CD4-positive, CD25-positive, alpha-beta regulatory T cell (primary cell): ENCODE results near the gene GK. TPM values are rescaled to one million over a fixed set of nuclear protein-coding genes. Genes with fewer than 3 reads are reported as not detected.

ENCODE experiments used
- ATAC-seq, 2 donors: fragments of 150-1000 bp; cut with Tn5 transposase; one replicate each; pipeline ENCODE4 v1.10.0; 2021; ENCODE audit warnings: low read depth in 2 of 2, moderate number of reproducible peaks in 2 of 2, moderate library complexity in 1 of 2
- DNase-seq, 3 donors: peaks; one replicate each; pipeline versions ENCODE4 v3.0.0 to v3.0.0-alpha.2; 2012 to 2022; ENCODE audit warnings: mixed read lengths in 1 of 3
- H3K27ac ChIP-seq: one replicate; pipeline ENCODE4 v1.7.0; 2013; ENCODE audit warnings: mild to moderate bottlenecking, low read length; ENCODE audit not compliant: insufficient read depth, poor library complexity, severe bottlenecking
- H3K27me3 ChIP-seq: one replicate; pipeline ENCODE4 v1.7.0; 2013; ENCODE audit warnings: low read length; ENCODE audit not compliant: control insufficient read depth, insufficient read depth
- H3K36me3 ChIP-seq: one replicate; pipeline ENCODE4 v1.7.0; 2013; ENCODE audit warnings: mild to moderate bottlenecking, low read length, moderate library complexity; ENCODE audit not compliant: control insufficient read depth, insufficient read depth
- H3K4me1 ChIP-seq: 2 replicates; pipeline ENCODE4 v1.7.0; 2013; ENCODE audit warnings: mild to moderate bottlenecking, low read length; ENCODE audit not compliant: insufficient read depth, control insufficient read depth, poor library complexity, severe bottlenecking
- H3K4me3 ChIP-seq: one replicate; pipeline ENCODE4 v1.7.0; 2013; ENCODE audit warnings: low read depth, mild to moderate bottlenecking, low read length, moderate library complexity
- H3K9me3 ChIP-seq, 2 experiments: 1 replicate in 1 of 2; 2 replicates in 1 of 2; pipeline ENCODE4 v1.7.0; 2013; ENCODE audit warnings: low read length in 2 of 2, mild to moderate bottlenecking in 1 of 2, moderate library complexity in 1 of 2; ENCODE audit not compliant: control insufficient read depth in 2 of 2
- H3K27ac Mint-ChIP-seq, 3 donors: one replicate each; pipeline ENCODE4 v1.8.0; 2020 to 2022; ENCODE audit warnings: mild to moderate bottlenecking in 3 of 3, mixed read lengths in 3 of 3, moderate library complexity in 2 of 3
- H3K27me3 Mint-ChIP-seq: one replicate; pipeline ENCODE4 v1.8.0; 2022; ENCODE audit warnings: mild to moderate bottlenecking, mixed read lengths
- H3K36me3 Mint-ChIP-seq: one replicate; pipeline ENCODE4 v1.8.0; 2020; ENCODE audit warnings: mixed read lengths
- H3K4me1 Mint-ChIP-seq, 4 donors: one replicate each; pipeline ENCODE4 v1.8.0; 2020 to 2022; ENCODE audit warnings: mixed read lengths in 4 of 4, mild to moderate bottlenecking in 1 of 4
- H3K4me3 Mint-ChIP-seq, 4 donors: one replicate each; pipeline ENCODE4 v1.8.0; 2020 to 2022; ENCODE audit warnings: mild to moderate bottlenecking in 4 of 4, mixed read lengths in 4 of 4, moderate library complexity in 3 of 4
- H3K9me3 Mint-ChIP-seq, 7 donors: one replicate each; pipeline ENCODE4 v1.8.0; 2020 to 2022; ENCODE audit warnings: mixed read lengths in 7 of 7, mild to moderate bottlenecking in 3 of 7, moderate library complexity in 2 of 7
- polyA plus RNA-seq, 4 donors: library from polyadenylated mRNA; unstranded; fragments of 300-500 nt; fragmentation: Illumina TruSeq; gene quantifications; one replicate each; pipeline ENCODE4 v1.2.3, GENCODE V29; 2021
- total RNA-seq: library from RNA; stranded (reverse); gene quantifications from one replicate; pipeline ENCODE4 v1.2.3, GENCODE V29; 2022

The GK gene
- total and polyA plus RNA-seq, 5 donors from 2014 or later = 13.7 to 22.3 (median 19.4) TPM

DNA sequence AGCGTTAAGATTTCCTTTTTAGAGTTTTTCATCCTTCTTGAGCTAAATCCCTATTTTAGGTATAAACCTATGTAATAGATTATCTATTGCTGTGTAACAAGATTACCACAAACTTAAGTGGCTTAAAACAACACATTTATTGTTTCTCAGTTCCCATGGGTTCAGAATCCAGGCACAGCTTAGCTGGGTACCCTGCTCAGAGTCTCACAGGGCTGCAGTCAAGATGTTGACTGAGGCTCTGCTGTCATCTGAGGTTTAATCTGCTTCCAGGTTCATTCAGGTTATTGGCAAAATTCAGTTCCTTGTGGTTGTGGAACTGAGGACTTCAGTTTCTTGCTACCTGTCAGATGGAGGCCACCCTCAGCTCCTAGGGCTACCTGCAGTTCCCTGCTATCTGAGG is 60.9 kb downstream of the GK start:
- DNase-seq = no peak
- peak overlapping the region in 1 of 3 donors; percentile 23 for H3K27ac Mint-ChIP-seq
- Histone ChIP-seq H3K27ac (peak overlapping the region; percentile 41), H3K4me1 (peaks cover 2% of the 10 kb centered on the region), H3K4me3 (no peak overlapping the region), H3K27me3 (no peaks in the 10 kb centered on the region), H3K9me3 (no peaks in the 10 kb centered on the region), H3K36me3 (no peaks in the 10 kb centered on the region)
- peaks cover 0 to 2% (median 0%) of the 10 kb centered on the region in 7 donors for H3K9me3 Mint-ChIP-seq
- H3K36me3 Mint-ChIP-seq = peaks cover 4% of the 10 kb centered on the region
- H3K4me1 Mint-ChIP-seq = peaks cover 9 to 20% (median 12%) of the 10 kb centered on the region in 4 donors
- no peak for ATAC-seq
- H3K4me3 Mint-ChIP-seq = no peak overlapping the region
- H3K27me3 Mint-ChIP-seq = no peaks in the 10 kb centered on the region

DNA sequence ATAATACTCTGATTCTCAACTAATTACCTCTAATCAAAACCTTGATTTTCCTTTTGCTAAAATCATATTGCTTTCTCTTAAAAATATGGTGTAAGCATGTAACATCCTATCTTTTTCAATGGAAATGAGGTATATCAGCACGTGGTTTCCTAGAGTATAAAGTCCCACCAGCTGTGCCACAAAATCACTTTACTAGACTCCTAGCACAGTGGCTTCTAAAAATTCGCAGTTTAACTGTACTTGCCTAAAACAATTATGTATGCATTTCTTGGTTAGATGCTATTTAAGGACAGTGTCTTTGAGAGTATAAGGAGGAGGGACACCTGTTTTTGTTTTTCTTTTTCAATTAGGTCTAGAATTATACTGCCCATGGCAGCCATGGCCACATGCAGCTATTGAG is 62.8 kb downstream of the GK start:
- Histone ChIP-seq H3K27ac (no peak overlapping the region), H3K36me3 (no peaks in the 10 kb centered on the region), H3K27me3 (no peaks in the 10 kb centered on the region), H3K9me3 (no peaks in the 10 kb centered on the region), H3K4me3 (no peak overlapping the region), H3K4me1 (peaks cover 2% of the 10 kb centered on the region)
- DNase-seq (no peak), ATAC-seq (no peak)
- H3K9me3 Mint-ChIP-seq = peaks cover 0 to 2% (median 0%) of the 10 kb centered on the region in 7 donors
- H3K36me3 Mint-ChIP-seq = peaks cover 13% of the 10 kb centered on the region
- H3K4me1 Mint-ChIP-seq = peaks cover 7 to 20% (median 12%) of the 10 kb centered on the region in 4 donors
- no peak overlapping the region for H3K27ac Mint-ChIP-seq
- H3K4me3 Mint-ChIP-seq = no peak overlapping the region
- no peaks in the 10 kb centered on the region for H3K27me3 Mint-ChIP-seq

- Mint-ChIP-seq H3K27me3 (no peaks in the 10 kb centered on the region), H3K4me1 (peaks cover 0 to 7% (median 3%) of the 10 kb centered on the region in 4 donors), H3K4me3 (no peak overlapping the region), H3K9me3 (no peaks in the 10 kb centered on the region), H3K36me3 (no peaks in the 10 kb centered on the region), H3K27ac (no peak overlapping the region)
- Histone ChIP-seq H3K27ac (no peak overlapping the region), H3K36me3 (no peaks in the 10 kb centered on the region), H3K4me1 (no peaks in the 10 kb centered on the region), H3K27me3 (no peaks in the 10 kb centered on the region), H3K4me3 (no peak overlapping the region), H3K9me3 (no peaks in the 10 kb centered on the region)
- ATAC-seq (no peak), DNase-seq (no peak)
Observed at GRCh38 chrX:30733852-30734660, 80.8 kb downstream of the GK start.

- no peak for ATAC-seq
- Histone ChIP-seq H3K27me3 (no peaks in the 10 kb centered on the region), H3K36me3 (no peaks in the 10 kb centered on the region), H3K4me3 (no peak overlapping the region), H3K9me3 (no peaks in the 10 kb centered on the region), H3K4me1 (no peaks in the 10 kb centered on the region), H3K27ac (no peak overlapping the region)
- H3K9me3 Mint-ChIP-seq = no peaks in the 10 kb centered on the region
- H3K4me3 Mint-ChIP-seq = no peak overlapping the region
- no peaks in the 10 kb centered on the region for H3K36me3 Mint-ChIP-seq
- H3K27ac Mint-ChIP-seq = no peak overlapping the region
- no peak for DNase-seq
- H3K27me3 Mint-ChIP-seq = no peaks in the 10 kb centered on the region
- peaks cover 0 to 7% (median 3%) of the 10 kb centered on the region in 4 donors for H3K4me1 Mint-ChIP-seq
Observed at GRCh38 chrX:30734782-30735181, 81.6 kb downstream of the GK start.

DNA sequence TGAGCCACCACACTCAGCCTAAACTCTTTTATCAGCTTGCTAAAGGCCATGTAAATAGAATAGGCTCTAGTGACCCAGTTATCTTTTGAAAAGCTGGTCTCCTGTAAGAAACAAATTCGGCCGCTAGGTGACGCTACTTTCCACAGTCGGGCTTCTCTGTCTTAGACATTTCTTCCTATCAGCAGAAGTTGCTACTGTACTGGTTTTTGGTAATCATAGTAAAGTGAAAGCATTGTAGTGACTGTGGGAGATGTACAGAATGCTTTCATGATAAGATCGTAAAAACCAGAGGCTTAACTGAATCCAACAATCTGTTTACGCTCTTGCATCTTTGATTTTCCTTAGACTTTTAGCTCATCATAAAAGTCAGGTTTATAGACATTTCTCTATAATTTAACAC is 82.6 kb downstream of the GK start:
- ATAC-seq (peak; percentile 67 to 72), DNase-seq (peak; percentile 31 to 81 (median 54))
- H3K27ac Mint-ChIP-seq = no peak overlapping the region
- H3K9me3 ChIP-seq = no peaks in the 10 kb centered on the region
- H3K27ac ChIP-seq = no peak overlapping the region
- H3K27me3 ChIP-seq = no peaks in the 10 kb centered on the region
- H3K4me3 Mint-ChIP-seq = no peak overlapping the region
- H3K36me3 ChIP-seq = no peaks in the 10 kb centered on the region
- H3K36me3 Mint-ChIP-seq = no peaks in the 10 kb centered on the region
- H3K27me3 Mint-ChIP-seq = no peaks in the 10 kb centered on the region
- H3K9me3 Mint-ChIP-seq = no peaks in the 10 kb centered on the region
- H3K4me1 Mint-ChIP-seq = peaks cover 0 to 7% (median 3%) of the 10 kb centered on the region in 4 donors
- peak overlapping the region; percentile 9 for H3K4me3 ChIP-seq
- H3K4me1 ChIP-seq = no peaks in the 10 kb centered on the region

DNA sequence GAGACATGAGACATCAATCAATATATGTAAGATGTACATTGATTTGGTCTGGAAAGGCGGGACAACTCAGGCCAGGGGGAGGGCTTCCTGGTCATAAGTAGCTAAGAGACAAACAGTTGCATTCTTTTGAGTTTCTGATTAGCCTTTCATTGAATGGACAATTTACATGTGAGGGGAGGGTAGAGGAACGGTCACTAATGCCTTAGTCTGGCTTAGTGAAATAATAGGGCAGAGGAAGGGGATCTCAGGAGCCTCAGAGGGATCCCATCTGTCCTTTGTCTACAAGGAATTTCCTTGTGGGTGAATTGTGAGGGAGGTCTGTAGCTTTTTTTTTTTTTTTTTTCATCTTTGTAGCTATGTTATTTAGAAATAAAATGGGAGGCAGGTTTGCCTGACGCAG is 88.3 kb downstream of the GK start:
- Histone ChIP-seq H3K4me1 (no peaks in the 10 kb centered on the region), H3K4me3 (no peak overlapping the region), H3K9me3 (no peaks in the 10 kb centered on the region), H3K36me3 (no peaks in the 10 kb centered on the region), H3K27me3 (no peaks in the 10 kb centered on the region), H3K27ac (no peak overlapping the region)
- Mint-ChIP-seq H3K4me3 (no peak overlapping the region), H3K36me3 (no peaks in the 10 kb centered on the region), H3K27me3 (peaks cover 12% of the 10 kb centered on the region), H3K4me1 (no peaks in the 10 kb centered on the region), H3K9me3 (peaks cover 0 to 4% (median 0%) of the 10 kb centered on the region in 7 donors), H3K27ac (no peak overlapping the region)
- no peak for ATAC-seq
- DNase-seq = no peak

GRCh38 chrX:30748342-30748960 is 95.2 kb downstream of the GK start:
- no peak overlapping the region for H3K27ac ChIP-seq
- no peaks in the 10 kb centered on the region for H3K9me3 ChIP-seq
- Mint-ChIP-seq H3K4me3 (no peak overlapping the region), H3K36me3 (no peaks in the 10 kb centered on the region), H3K4me1 (no peaks in the 10 kb centered on the region), H3K27ac (no peak overlapping the region), H3K9me3 (peaks cover 0 to 5% (median 0%) of the 10 kb centered on the region in 7 donors), H3K27me3 (peaks cover 18% of the 10 kb centered on the region)
- H3K36me3 ChIP-seq = no peaks in the 10 kb centered on the region
- no peak overlapping the region for H3K4me3 ChIP-seq
- no peaks in the 10 kb centered on the region for H3K4me1 ChIP-seq
- ATAC-seq (no peak), DNase-seq (no peak)
- no peaks in the 10 kb centered on the region for H3K27me3 ChIP-seq
